Adrenal gland (tissue), 5 donors: ENCODE measurements around the gene SSH3.

ENCODE experiments used
- CTCF ChIP-seq, 6 experiments: fragments of 450-650 bp in 4 of 6; fragments of 200-600 bp in 2 of 6; sonication (generic) in 1 of 6; IDR thresholded peaks; 1 replicate in 5 of 6; 2 replicates in 1 of 6; pipeline versions ENCODE4 v1.5.1 to v1.8.0; 2016 to 2021; ENCODE audit warnings: antibody characterized with exemption in 6 of 6, mild to moderate bottlenecking in 2 of 6, moderate library complexity in 1 of 6
- POLR2A ChIP-seq, 2 donors: fragments of 450-650 bp; IDR thresholded peaks; one replicate each; pipeline ENCODE4 v1.6.1; 2017; ENCODE audit warnings: antibody characterized with exemption in 2 of 2, mild to moderate bottlenecking in 2 of 2, moderate library complexity in 1 of 2
- donor health status: DM: no; HTN: no; CAD: no.

DNA sequence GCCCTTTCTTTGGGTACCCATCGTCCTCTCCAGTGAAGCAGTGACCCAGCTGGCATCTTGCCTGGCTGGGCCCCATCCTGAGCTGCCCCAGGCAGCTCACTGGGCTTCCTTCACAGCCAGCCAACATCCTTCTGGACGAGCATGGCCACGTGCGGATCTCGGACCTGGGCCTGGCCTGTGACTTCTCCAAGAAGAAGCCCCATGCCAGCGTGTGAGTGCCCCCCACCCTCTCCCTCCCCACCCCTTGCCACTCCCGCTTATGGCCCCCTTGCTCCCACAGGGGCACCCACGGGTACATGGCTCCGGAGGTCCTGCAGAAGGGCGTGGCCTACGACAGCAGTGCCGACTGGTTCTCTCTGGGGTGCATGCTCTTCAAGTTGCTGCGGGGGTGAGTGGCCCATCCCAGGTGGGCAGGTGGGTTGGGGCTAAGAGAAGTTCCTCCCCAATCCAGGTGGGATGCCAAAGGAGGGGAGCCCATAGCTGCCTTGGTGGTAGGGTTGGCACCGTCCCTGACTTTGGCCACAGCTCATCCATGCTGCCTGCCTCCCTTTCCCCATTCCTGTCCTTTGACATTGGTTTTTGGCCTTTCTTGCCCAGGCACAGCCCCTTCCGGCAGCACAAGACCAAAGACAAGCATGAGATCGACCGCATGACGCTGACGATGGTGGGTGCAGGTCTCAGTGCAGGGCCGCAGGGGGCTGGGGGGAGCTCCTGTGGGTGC, 21.0 kb upstream of the SSH3 start:
- TF ChIP-seq CTCF (IDR thresholded peaks at IDR 0.05) = no peak
- TF ChIP-seq POLR2A (IDR thresholded peaks at IDR 0.05) = no peak
